Esophagus squamous epithelium (tissue), 4 donors: Measurements from ENCODE around the gene CBFA2T3.

Experiments
- CTCF ChIP-seq, 6 experiments: fragments of 450-650 bp in 4 of 6; fragments of 200-600 bp in 2 of 6; sonication (generic) in 2 of 6; IDR thresholded peaks; one replicate each; pipeline ENCODE4 v1.5.1; 2016 to 2019; ENCODE audit warnings: antibody characterized with exemption in 6 of 6, mild to moderate bottlenecking in 4 of 6, moderate library complexity in 4 of 6
- POLR2A ChIP-seq, 4 donors: fragments of 450-650 bp; IDR thresholded peaks; one replicate each; pipeline ENCODE4 v1.6.1; 2017; ENCODE audit warnings: antibody characterized with exemption in 4 of 4, mild to moderate bottlenecking in 4 of 4, moderate library complexity in 3 of 4

- no peak for TF ChIP-seq CTCF (IDR thresholded peaks at IDR 0.05)
- TF ChIP-seq POLR2A (IDR thresholded peaks at IDR 0.05): no peak
Measured at GRCh38 chr16:88920618-88921590, 56.1 kb downstream of the CBFA2T3 start.
